Panc1 (cell line): ENCODE data around the gene PHACTR2. TPM values are rescaled to one million over a fixed set of nuclear protein-coding genes. Genes with fewer than 3 reads are reported as not detected.

Experiments used
- ATAC-seq: fragments of 200-7000 bp; cut with Tn5 transposase; 2 replicates; pipeline ENCODE4 v1.9.1; 2020; ENCODE audit warnings: mild to moderate bottlenecking, moderate library complexity
- BruUV-seq: library from RNA; stranded (reverse); fragments of 400-500 nt; replicated peaks from 2 replicates; lab custom pipeline; 2021; lab: Mats Ljungman, UMichigan
- CTCF ChIA-PET: fragments of 300-600 bp; sonication (Branson Sonifier 250); formaldehyde crosslinking; loops from one replicate; lab custom pipeline; 2022; ENCODE audit warnings: antibody characterized with exemption; lab: Charles Lee
- POLR2A ChIA-PET: fragments of 300-600 bp; sonication (Branson Sonifier 250); formaldehyde crosslinking; loops from one replicate; lab custom pipeline; 2022; ENCODE audit warnings: antibody characterized with exemption; lab: Charles Lee
- DNase-seq: peaks from one replicate; pipeline ENCODE4 v3.0.0-alpha.2; 2010; ENCODE audit warnings: low read depth, low spot score
- H3K27ac ChIP-seq: 2 replicates; pipeline ENCODE4 v1.5.1; 2011; ENCODE audit warnings: mild to moderate bottlenecking, low read length, inconsistent platforms
- H3K27me3 ChIP-seq: fragments of 200-500 bp; sonication (Bioruptor generic); 2 replicates; pipeline ENCODE4 v1.6.0; 2014; ENCODE audit warnings: low read length, inconsistent platforms; ENCODE audit not compliant: control insufficient read depth, insufficient read depth
- H3K36me3 ChIP-seq: fragments of 200-500 bp; sonication (Bioruptor generic); 2 replicates; pipeline ENCODE4 v1.5.1; 2014; ENCODE audit warnings: inconsistent platforms, mild to moderate bottlenecking, low read length, moderate library complexity; ENCODE audit not compliant: control insufficient read depth, insufficient read depth
- H3K4me1 ChIP-seq: 2 replicates; pipeline ENCODE4 v1.5.1; 2011; ENCODE audit warnings: inconsistent platforms, mild to moderate bottlenecking, low read length, moderate library complexity; ENCODE audit not compliant: control insufficient read depth, insufficient read depth
- H3K4me3 ChIP-seq, 2 experiments: 2 replicates each; pipeline ENCODE4 v1.5.1; 2011 to 2012; ENCODE audit warnings: low read depth in 2 of 2, low read length in 2 of 2, mild to moderate bottlenecking in 2 of 2, inconsistent platforms in 1 of 2, moderate library complexity in 1 of 2
- H3K9me3 ChIP-seq: fragments of 200-500 bp; sonication (Bioruptor generic); 2 replicates; pipeline ENCODE4 v1.5.1; 2014; ENCODE audit warnings: low read depth, mild to moderate bottlenecking, inconsistent platforms, low read length, moderate library complexity; ENCODE audit not compliant: control insufficient read depth, insufficient read depth
- POLR2AphosphoS5 ChIP-seq: IDR thresholded peaks from 2 replicates; pipeline ENCODE4 v1.6.1; 2012; ENCODE audit warnings: mild to moderate bottlenecking, low read depth, low read length, moderate library complexity
- REST ChIP-seq, 2 experiments: IDR thresholded peaks; 2 replicates each; pipeline ENCODE4 v1.6.1; 2011 to 2012; ENCODE audit warnings: low read depth in 2 of 2, control low read depth in 1 of 2, low read length in 1 of 2, mild to moderate bottlenecking in 1 of 2, moderate library complexity in 1 of 2; ENCODE audit not compliant: insufficient read depth in 1 of 2
- SIN3A ChIP-seq: IDR thresholded peaks from 2 replicates; pipeline ENCODE4 v1.6.1; 2012; ENCODE audit warnings: low read depth, mild to moderate bottlenecking, low read length, moderate library complexity, borderline replicate concordance; ENCODE audit not compliant: insufficient read depth
- TCF7L2 ChIP-seq: IDR thresholded peaks from 2 replicates; pipeline ENCODE4 v1.6.1; 2011; ENCODE audit warnings: mild to moderate bottlenecking, low read depth, low read length, inconsistent platforms
- in situ Hi-C: cut with HindIII; loops from 2 replicates; pipeline ENCODE4 v1.10.0; 2016; ENCODE audit warnings: low sequenced_read_pairs, low pct_unique_long_range_greater_than_20kb
- intact Hi-C: fragments of 100-400 bp; cut with micrococcal nuclease; formaldehyde crosslinking; loops from one replicate; pipeline ENCODE4 v1.10.0; 2022; ENCODE audit not compliant: unreplicated experiment
- total RNA-seq: library from RNA; stranded (reverse); gene quantifications from one replicate; pipeline ENCODE4 v1.2.1, GENCODE V29; 2021; ENCODE audit not compliant: unreplicated experiment
- TF ChIP-seq, protein P1 (sequence below): fragments of 450-650 bp; IDR thresholded peaks from 2 replicates; pipeline ENCODE4 v1.5.1; 2017; ENCODE audit warnings: mild to moderate bottlenecking

The PHACTR2 gene
- total RNA-seq, 1 experiment from 2014 or later = 59.9 TPM

DNA sequence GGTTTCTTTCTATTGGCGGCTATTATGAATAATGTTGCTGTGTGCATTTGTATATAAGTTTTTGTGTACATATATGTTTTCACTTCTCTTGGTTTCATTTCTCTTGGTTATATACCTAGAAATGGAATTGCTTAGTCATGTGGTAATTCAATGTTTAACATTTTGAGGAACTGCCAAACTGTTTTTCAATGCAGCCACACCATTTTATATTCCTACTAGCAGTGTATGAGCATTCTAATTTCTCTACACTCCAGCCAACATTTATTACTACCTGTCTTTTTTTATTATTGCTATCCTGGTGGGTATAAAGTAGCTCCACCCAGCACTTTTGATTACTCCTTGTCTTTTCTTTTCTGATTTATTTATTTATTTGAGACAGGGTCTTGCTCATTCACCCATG is 54.8 kb downstream of the PHACTR2 start:
- POLR2A ChIA-PET = no interaction called here
- intact Hi-C loops (no loop called here), in situ Hi-C loops (no loop called here)
- Histone ChIP-seq H3K36me3 (no peaks in the 10 kb centered on the region), H3K27me3 (no peaks in the 10 kb centered on the region), H3K9me3 (no peaks in the 10 kb centered on the region), H3K4me3 (no peak overlapping the region), H3K4me1 (peaks cover 23% of the 10 kb centered on the region), H3K27ac (no peak overlapping the region)
- CTCF ChIA-PET = no interaction called here
- BruUV-seq = no TSS peak
- ATAC-seq (no peak), DNase-seq (no peak)
- TF ChIP-seq POLR2AphosphoS5 (no peak), SIN3A (no peak), TCF7L2 (no peak), REST (IDR thresholded peaks at IDR 0.05; ENCODE audit: insufficient read depth in 1 of 2, low read depth in 2 of 2, low read length in 1 of 2) (no peak)
- TF ChIP-seq, protein P1, sequence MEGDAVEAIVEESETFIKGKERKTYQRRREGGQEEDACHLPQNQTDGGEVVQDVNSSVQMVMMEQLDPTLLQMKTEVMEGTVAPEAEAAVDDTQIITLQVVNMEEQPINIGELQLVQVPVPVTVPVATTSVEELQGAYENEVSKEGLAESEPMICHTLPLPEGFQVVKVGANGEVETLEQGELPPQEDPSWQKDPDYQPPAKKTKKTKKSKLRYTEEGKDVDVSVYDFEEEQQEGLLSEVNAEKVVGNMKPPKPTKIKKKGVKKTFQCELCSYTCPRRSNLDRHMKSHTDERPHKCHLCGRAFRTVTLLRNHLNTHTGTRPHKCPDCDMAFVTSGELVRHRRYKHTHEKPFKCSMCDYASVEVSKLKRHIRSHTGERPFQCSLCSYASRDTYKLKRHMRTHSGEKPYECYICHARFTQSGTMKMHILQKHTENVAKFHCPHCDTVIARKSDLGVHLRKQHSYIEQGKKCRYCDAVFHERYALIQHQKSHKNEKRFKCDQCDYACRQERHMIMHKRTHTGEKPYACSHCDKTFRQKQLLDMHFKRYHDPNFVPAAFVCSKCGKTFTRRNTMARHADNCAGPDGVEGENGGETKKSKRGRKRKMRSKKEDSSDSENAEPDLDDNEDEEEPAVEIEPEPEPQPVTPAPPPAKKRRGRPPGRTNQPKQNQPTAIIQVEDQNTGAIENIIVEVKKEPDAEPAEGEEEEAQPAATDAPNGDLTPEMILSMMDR = no peak

DNA sequence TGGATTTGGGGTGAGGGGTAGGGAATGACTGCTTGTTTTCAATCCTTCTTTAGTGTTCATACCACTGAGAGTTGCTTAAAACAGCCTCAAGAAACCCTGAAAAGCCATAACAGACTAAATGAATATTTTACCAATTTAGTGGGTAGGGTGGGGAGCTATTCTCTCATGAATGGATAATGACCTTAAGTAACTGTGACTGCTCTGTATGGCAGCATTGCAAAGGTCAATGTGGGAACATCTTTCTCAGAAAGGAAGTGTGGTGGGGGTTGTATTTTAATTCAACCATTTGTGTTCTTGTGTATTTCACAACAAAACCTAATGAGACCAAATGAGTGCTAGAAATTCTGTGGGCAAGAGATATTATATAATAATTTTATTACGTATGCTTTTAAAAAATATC is 55.7 kb downstream of the PHACTR2 start:
- peaks cover 26% of the 10 kb centered on the region for H3K4me1 ChIP-seq
- in situ Hi-C loops (no loop called here), intact Hi-C loops (no loop called here)
- POLR2A ChIA-PET = no interaction called here
- H3K36me3 ChIP-seq = no peaks in the 10 kb centered on the region
- no TSS peak for BruUV-seq
- no peaks in the 10 kb centered on the region for H3K27me3 ChIP-seq
- H3K4me3 ChIP-seq = no peak overlapping the region
- DNase-seq (no peak), ATAC-seq (no peak)
- no peak overlapping the region; the same call in 1 of the 2 replicates for H3K27ac ChIP-seq
- H3K9me3 ChIP-seq = no peaks in the 10 kb centered on the region
- TF ChIP-seq POLR2AphosphoS5 = no peak
- CTCF ChIA-PET = no interaction called here

GRCh38 chr6:143734641-143735063 is 56.9 kb downstream of the PHACTR2 start:
- ChIA-PET POLR2A (no interaction called here), CTCF (no interaction called here)
- intact Hi-C loops (no loop called here), in situ Hi-C loops (no loop called here)
- Histone ChIP-seq H3K36me3 (no peaks in the 10 kb centered on the region), H3K9me3 (no peaks in the 10 kb centered on the region), H3K4me3 (no peak overlapping the region), H3K27ac (peak overlapping the region; percentile 67; the same call in 1 of the 2 replicates), H3K4me1 (peaks cover 29% of the 10 kb centered on the region), H3K27me3 (no peaks in the 10 kb centered on the region)
- TF ChIP-seq, protein P1 = no peak
- no peak for TF ChIP-seq POLR2AphosphoS5
- TF ChIP-seq SIN3A = no peak
- no peak for ATAC-seq
- no TSS peak for BruUV-seq
- no peak for DNase-seq
